ENCODE measurements around the gene DNAI4. TPM values are rescaled to one million over a fixed set of nuclear protein-coding genes. Genes with fewer than 3 reads are reported as not detected.
"Not testable (repeated sequence)": the region's sequence is repeated elsewhere in the genome, so short reads cannot be mapped to it uniquely, and the experiment has no call there.

Gene DNAI4
- 1 to 10 TPM in 1 of 4 donors, under 1 TPM in 2, not detected in 1; 0.29 to 4.8 (median 0.35) TPM for total RNA-seq

GRCh38 chr1:66924756-66925557 lies at the start of gene DNAI4, which contains the start of gene MIER1:
Gene DNAI4, minus strand, starts transcription at chr1:66924856. Its CDS starts 25 bp downstream, at chr1:66924831.
Gene MIER1, plus strand, starts transcription at chr1:66924990. Its CDS starts 39 bp downstream, at chr1:66925029.
- Histone ChIP-seq H3K4me3 (peak within 1 kb of the TSS; percentile 71 to 95 (median 86)), H3K27me3 (no peaks in the 10 kb centered on the region), H3K9me3 (no peaks in the 10 kb centered on the region), H3K27ac (peak within 1 kb of the TSS; percentile 81 to 96 (median 92)), H3K4me1 (peaks cover 13 to 59% (median 23%) of the 10 kb centered on the region in 3 donors), H3K36me3 (no peaks in the 10 kb centered on the region)
- WGBS, 2 donors, result 0% methylated on average over 3 to 16 of the region's 64 CpGs
- TF ChIP-seq CTCF (IDR thresholded peaks at IDR 0.05) (peak in 5 of 6 experiments; percentile 31 to 46 (median 35)), POLR2A (IDR thresholded peaks at IDR 0.05) (peak in 2 of 4 donors; percentile 20 to 78)
- DNase-seq, result peak; percentile 80
- intact Hi-C loops (cut with DNase I), result no loop called here

- WGBS, 2 donors, result 64 to 76% methylated on average over 3 of the region's 3 CpGs
- intact Hi-C loops (cut with DNase I), result no loop called here
These were observed 43.9 kb upstream of the DNAI4 start for GRCh38 chr1:66968574-66968973.

GRCh38 chr1:66966188-66966873 lies 41.7 kb upstream of the DNAI4 start:
- peaks cover 0 to 93% (median 22%) of the 10 kb centered on the region in 3 donors for H3K36me3 ChIP-seq
- H3K27me3 ChIP-seq; H3K4me1 ChIP-seq; DNase-seq; H3K4me3 ChIP-seq; H3K27ac ChIP-seq; H3K9me3 ChIP-seq; intact Hi-C loops (cut with DNase I): not testable (repeated sequence)
- WGBS, 2 donors, result 93% methylated on average over 5 to 7 of the region's 7 CpGs

More at GRCh38 chr1:66968574-66968973, 43.9 kb upstream of the DNAI4 start:
- Histone ChIP-seq H3K27ac (no peak overlapping the region), H3K27me3 (no peaks in the 10 kb centered on the region), H3K9me3 (no peaks in the 10 kb centered on the region), H3K36me3 (peaks cover 0 to 92% (median 10%) of the 10 kb centered on the region in 3 donors), H3K4me1 (no peaks in the 10 kb centered on the region), H3K4me3 (no peak overlapping the region)
- TF ChIP-seq CTCF (IDR thresholded peaks at IDR 0.05) (no peak), POLR2A (IDR thresholded peaks at IDR 0.05) (no peak)
- DNase-seq, result no peak

GRCh38 chr1:66957938-66958337 lies 33.3 kb upstream of the DNAI4 start:
- H3K36me3 ChIP-seq, result peaks cover 0 to 98% (median 13%) of the 10 kb centered on the region in 3 donors
- H3K27ac ChIP-seq, result no peak overlapping the region
- no peaks in the 10 kb centered on the region for H3K27me3 ChIP-seq
- no peaks in the 10 kb centered on the region for H3K9me3 ChIP-seq
- intact Hi-C loops (cut with DNase I), result no loop called here
- H3K4me3 ChIP-seq, result no peak overlapping the region
- 92 to 94% methylated on average over 3 of the region's 3 CpGs for WGBS, 2 donors
- H3K4me1 ChIP-seq, result peaks cover 0 to 5% (median 0%) of the 10 kb centered on the region in 3 donors
- no peak for TF ChIP-seq CTCF (IDR thresholded peaks at IDR 0.05)
- TF ChIP-seq POLR2A (IDR thresholded peaks at IDR 0.05), result no peak
- DNase-seq, result no peak

- H3K27ac ChIP-seq, result no peak overlapping the region
- intact Hi-C loops (cut with DNase I), result no loop called here
- H3K4me1 ChIP-seq, result peaks cover 0 to 6% (median 0%) of the 10 kb centered on the region in 3 donors
- no peak overlapping the region for H3K4me3 ChIP-seq
- no peaks in the 10 kb centered on the region for H3K9me3 ChIP-seq
- WGBS, 2 donors, result 75 to 84% methylated on average over 4 of the region's 4 CpGs
- H3K36me3 ChIP-seq, result peaks cover 2 to 98% (median 3%) of the 10 kb centered on the region in 3 donors
- DNase-seq, result no peak
- H3K27me3 ChIP-seq, result no peaks in the 10 kb centered on the region
- TF ChIP-seq CTCF (IDR thresholded peaks at IDR 0.05), result no peak
These were observed 29.6 kb upstream of the DNAI4 start for GRCh38 chr1:66954208-66954607.

Data from esophagus squamous epithelium (tissue), 5 donors.